ENCODE data around the gene PCBP3. TPM values are rescaled to one million over a fixed set of nuclear protein-coding genes. Genes with fewer than 3 reads are reported as not detected.
A peak's percentile ranks its signal among the peaks of the same experiment; 100 is the strongest.

PCBP3 gene
- total and polyA plus RNA-seq, 8 donors: 0.83 to 4.3 (median 1.7) TPM

DNA sequence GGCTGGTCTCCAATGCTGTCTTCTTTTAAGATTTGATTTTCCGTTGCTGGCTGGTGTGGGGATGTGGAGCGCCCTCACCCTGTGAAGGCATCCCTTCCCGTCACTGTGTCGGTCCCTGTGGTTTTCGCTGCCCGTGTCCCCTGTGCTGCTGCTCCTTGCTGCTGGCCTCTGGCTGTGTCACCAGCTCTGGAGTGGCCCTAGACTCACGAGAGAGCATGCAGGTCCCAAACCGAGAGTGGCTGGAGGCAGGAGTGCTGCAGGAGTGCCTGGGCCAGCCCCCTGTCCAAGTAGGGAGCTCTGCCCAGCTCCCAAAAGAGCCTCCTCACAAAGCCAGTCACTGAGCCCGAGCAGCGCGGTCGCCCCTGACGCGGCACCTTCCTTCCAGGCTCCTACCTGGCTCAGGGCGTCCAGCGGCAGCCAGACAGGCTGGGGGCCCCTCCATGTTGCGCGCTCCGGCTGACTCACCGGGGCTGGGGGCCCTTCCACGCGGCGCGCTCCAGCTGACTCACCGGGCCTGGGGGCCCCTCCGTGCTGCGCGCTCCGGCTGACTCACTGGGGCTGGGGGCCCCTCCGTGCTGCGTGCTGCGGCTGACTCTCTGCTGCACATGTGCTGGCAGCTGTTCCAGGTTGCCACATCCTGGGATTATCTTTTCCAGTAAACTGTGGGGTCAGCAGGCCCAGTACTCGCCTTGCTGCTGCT, 231.3 kb downstream of the PCBP3 start:
- Histone ChIP-seq H3K27ac (no peak overlapping the region), H3K4me3 (no peak overlapping the region), H3K27me3 (no peaks in the 10 kb centered on the region), H3K9me3 (no peaks in the 10 kb centered on the region), H3K4me1 (no peaks in the 10 kb centered on the region), H3K36me3 (no peaks in the 10 kb centered on the region)
- TF ChIP-seq, protein P1, sequence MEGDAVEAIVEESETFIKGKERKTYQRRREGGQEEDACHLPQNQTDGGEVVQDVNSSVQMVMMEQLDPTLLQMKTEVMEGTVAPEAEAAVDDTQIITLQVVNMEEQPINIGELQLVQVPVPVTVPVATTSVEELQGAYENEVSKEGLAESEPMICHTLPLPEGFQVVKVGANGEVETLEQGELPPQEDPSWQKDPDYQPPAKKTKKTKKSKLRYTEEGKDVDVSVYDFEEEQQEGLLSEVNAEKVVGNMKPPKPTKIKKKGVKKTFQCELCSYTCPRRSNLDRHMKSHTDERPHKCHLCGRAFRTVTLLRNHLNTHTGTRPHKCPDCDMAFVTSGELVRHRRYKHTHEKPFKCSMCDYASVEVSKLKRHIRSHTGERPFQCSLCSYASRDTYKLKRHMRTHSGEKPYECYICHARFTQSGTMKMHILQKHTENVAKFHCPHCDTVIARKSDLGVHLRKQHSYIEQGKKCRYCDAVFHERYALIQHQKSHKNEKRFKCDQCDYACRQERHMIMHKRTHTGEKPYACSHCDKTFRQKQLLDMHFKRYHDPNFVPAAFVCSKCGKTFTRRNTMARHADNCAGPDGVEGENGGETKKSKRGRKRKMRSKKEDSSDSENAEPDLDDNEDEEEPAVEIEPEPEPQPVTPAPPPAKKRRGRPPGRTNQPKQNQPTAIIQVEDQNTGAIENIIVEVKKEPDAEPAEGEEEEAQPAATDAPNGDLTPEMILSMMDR (IDR thresholded peaks at IDR 0.05): no peak
- intact Hi-C loops (cut with DNase I): no loop called here
- no peak for FAIRE-seq
- peak in 1 of 6 donors; percentile 47 for DNase-seq
- peak in 3 of 4 donors; percentile 57 to 69 (median 65) for ATAC-seq
- WGBS, 2 donors: 54 to 73% methylated on average over 33 of the region's 33 CpGs

DNA sequence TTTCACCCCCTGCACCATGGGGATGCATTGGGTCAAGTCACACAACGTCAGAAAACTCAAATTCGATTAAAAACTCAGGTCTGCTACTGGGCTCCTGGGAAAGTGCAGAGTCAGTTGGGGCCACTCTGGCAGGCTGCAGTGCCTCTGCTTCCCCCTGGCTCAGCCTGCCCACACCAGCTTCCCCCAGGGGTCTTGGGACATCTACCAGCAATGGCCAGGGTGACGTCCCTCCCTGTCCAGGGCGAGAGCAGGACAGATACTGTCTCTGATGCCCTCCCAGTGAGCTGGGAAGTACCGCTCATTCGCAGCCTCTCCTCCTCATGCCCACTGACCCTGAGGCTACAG, 231.9 kb downstream of the PCBP3 start:
- TF ChIP-seq, protein P1 (IDR thresholded peaks at IDR 0.05): no peak
- peak in 1 of 6 donors; percentile 24 for DNase-seq
- WGBS, 2 donors: 56 to 72% methylated on average over 6 of the region's 6 CpGs
- Histone ChIP-seq H3K4me3 (no peak overlapping the region), H3K9me3 (no peaks in the 10 kb centered on the region), H3K4me1 (no peaks in the 10 kb centered on the region), H3K27ac (no peak overlapping the region), H3K36me3 (no peaks in the 10 kb centered on the region), H3K27me3 (no peaks in the 10 kb centered on the region)
- intact Hi-C loops (cut with DNase I): no loop called here
- no peak for ATAC-seq
- FAIRE-seq: no peak

DNA sequence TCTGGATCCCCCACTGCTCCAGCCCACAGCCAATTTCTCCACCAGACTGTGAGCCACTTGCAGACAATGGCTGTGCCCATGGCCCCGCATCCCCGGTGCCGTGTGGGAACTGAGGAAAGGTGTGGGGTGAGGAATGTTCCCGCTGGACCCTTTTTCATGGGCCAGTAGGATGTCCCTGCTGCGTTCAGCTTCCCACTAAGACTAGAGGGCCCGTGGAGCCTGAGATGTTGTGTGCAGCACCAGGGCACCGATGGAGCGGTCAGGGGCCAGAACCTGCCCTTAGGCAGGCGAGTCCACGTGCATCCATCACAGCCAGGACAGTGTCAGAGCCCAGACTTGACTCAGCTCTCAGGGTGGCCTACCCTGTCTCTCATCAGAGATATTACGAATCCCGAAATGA, 232.4 kb downstream of the PCBP3 start:
- no peak overlapping the region for H3K27ac ChIP-seq

DNA sequence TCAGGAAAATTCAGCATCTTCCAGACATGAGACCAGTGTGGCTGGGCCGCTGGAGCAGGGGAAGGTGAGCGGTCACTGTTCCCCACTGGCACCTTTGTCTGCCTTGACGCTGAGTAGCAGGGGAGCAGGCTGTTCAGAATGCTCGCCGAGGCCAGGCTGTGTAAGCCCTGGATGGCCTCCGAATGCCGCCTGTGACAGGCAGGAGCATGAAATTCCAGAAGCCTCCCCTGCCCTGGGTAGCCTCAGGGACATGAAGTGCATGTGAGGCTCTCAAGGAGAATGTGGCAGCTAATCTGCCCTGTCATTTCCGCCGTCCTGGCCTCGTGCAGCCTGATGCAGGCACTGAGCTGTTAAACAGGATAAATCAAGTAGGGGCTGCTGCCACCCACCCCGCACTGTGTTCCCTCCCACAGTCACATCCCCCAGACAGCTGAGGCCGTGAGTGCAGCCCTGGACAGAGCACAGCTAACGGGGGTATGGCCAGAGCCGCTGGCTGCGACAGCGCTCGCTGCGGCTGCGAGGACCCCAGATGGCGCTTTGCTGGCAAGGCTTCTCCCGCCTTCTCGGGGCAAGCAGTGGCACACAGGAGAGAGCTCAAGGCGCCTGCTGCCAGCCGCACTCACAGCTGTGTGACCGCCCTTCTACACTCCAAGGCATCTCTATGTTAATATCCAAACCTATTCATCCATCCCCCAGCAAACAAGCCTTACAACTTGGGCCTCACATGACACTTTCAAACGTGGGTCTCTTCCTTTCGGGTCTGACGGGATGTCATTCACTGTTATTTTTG, 233.1 kb downstream of the PCBP3 start:
- H3K27me3 ChIP-seq: no peaks in the 10 kb centered on the region
- no peaks in the 10 kb centered on the region for H3K9me3 ChIP-seq
- 53 to 71% methylated on average over 28 of the region's 28 CpGs for WGBS, 2 donors
- no peak overlapping the region for H3K4me3 ChIP-seq
- TF ChIP-seq, protein P1 (IDR thresholded peaks at IDR 0.05): no peak
- ATAC-seq (no peak), DNase-seq (peak in 2 of 6 donors; percentile 48 to 50), FAIRE-seq (no peak)
- H3K4me1 ChIP-seq: no peaks in the 10 kb centered on the region
- intact Hi-C loops (cut with DNase I): no loop called here
- H3K36me3 ChIP-seq: no peaks in the 10 kb centered on the region
- H3K27ac ChIP-seq: no peak overlapping the region

More for the DNA sequence above, 232.4 kb downstream of the PCBP3 start:
- ATAC-seq (no peak), DNase-seq (peak in 2 of 6 donors; percentile 30 to 31), FAIRE-seq (no peak)
- no peaks in the 10 kb centered on the region for H3K9me3 ChIP-seq
- H3K27me3 ChIP-seq: no peaks in the 10 kb centered on the region
- intact Hi-C loops (cut with DNase I): no loop called here
- TF ChIP-seq, protein P1 (IDR thresholded peaks at IDR 0.05): no peak
- no peaks in the 10 kb centered on the region for H3K4me1 ChIP-seq
- 66 to 84% methylated on average over 12 of the region's 12 CpGs for WGBS, 2 donors
- H3K36me3 ChIP-seq: no peaks in the 10 kb centered on the region
- H3K4me3 ChIP-seq: no peak overlapping the region

DNA sequence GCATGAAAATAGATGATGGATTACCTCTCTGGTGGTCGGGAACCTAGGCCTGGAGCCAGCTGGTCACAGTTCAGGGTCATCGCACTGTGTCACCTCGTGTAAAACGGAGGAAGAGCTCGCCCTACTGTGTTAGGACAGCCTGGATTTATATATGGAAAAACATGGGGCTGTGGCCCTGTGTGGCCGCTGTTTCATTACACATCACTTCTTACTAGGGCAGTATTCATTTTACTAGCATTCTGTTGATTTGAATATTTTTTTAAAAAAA, 233.6 kb downstream of the PCBP3 start:
- TF ChIP-seq, protein P1 (IDR thresholded peaks at IDR 0.05): no peak
- Histone ChIP-seq H3K9me3 (no peaks in the 10 kb centered on the region), H3K4me3 (no peak overlapping the region), H3K36me3 (no peaks in the 10 kb centered on the region), H3K27me3 (no peaks in the 10 kb centered on the region), H3K27ac (no peak overlapping the region), H3K4me1 (no peaks in the 10 kb centered on the region)
- FAIRE-seq (no peak), DNase-seq (no peak), ATAC-seq (no peak)
- 54 to 59% methylated on average over 6 of the region's 6 CpGs for WGBS, 2 donors
- intact Hi-C loops (cut with DNase I): no loop called here

Data from pancreas (tissue), 10 donors.